Stimulated activated CD8-positive, alpha-beta memory T cell treated with anti-CD3 and anti-CD28 coated beads, Interleukin-12 subunit alpha, Interleukin-12 subunit beta, amount 100 ng/mL, for 1 hour (primary cell): ENCODE measurements around the gene CDH4.

Source experiments
- DNase-seq: peaks from one replicate; pipeline ENCODE4 v3.0.0-alpha.2; 2020; ENCODE audit warnings: low read depth

The CDH4 gene

GRCh38 chr20:61806995-61807394, 554.9 kb downstream of the CDH4 start:
- DNase-seq = no peak

GRCh38 chr20:61807471-61808160, 555.6 kb downstream of the CDH4 start:
- DNase-seq = no peak

GRCh38 chr20:61808447-61808846, 556.4 kb downstream of the CDH4 start:
- DNase-seq = no peak

GRCh38 chr20:61809006-61809770, 557.1 kb downstream of the CDH4 start:
- DNase-seq = no peak

GRCh38 chr20:61810066-61810737, 558.1 kb downstream of the CDH4 start:
- DNase-seq = no peak

- no peak for DNase-seq
These were observed 558.7 kb downstream of the CDH4 start for GRCh38 chr20:61810738-61811135.

GRCh38 chr20:61811166-61811565, 559.1 kb downstream of the CDH4 start:
- DNase-seq = no peak

- DNase-seq = no peak
These were observed 560.2 kb downstream of the CDH4 start for GRCh38 chr20:61812121-61812844.

- DNase-seq = no peak
These were observed 560.9 kb downstream of the CDH4 start for GRCh38 chr20:61812845-61813485.

- no peak for DNase-seq
These were observed 561.7 kb downstream of the CDH4 start for GRCh38 chr20:61813791-61814190.

GRCh38 chr20:61814244-61814643, 562.2 kb downstream of the CDH4 start:
- DNase-seq = no peak

GRCh38 chr20:61814726-61815125, 562.7 kb downstream of the CDH4 start:
- no peak for DNase-seq

- no peak for DNase-seq
These were observed 563.1 kb downstream of the CDH4 start for GRCh38 chr20:61815176-61815575.

GRCh38 chr20:61815678-61816077, 563.6 kb downstream of the CDH4 start:
- DNase-seq = no peak

- DNase-seq = no peak
These were observed 564.8 kb downstream of the CDH4 start for GRCh38 chr20:61816606-61817460.

GRCh38 chr20:61817575-61817974, 565.5 kb downstream of the CDH4 start:
- no peak for DNase-seq

- DNase-seq = no peak
These were observed 566.9 kb downstream of the CDH4 start for GRCh38 chr20:61818746-61819573.

GRCh38 chr20:61819574-61819846, 567.4 kb downstream of the CDH4 start:
- DNase-seq = no peak

GRCh38 chr20:61819921-61820825, 568.1 kb downstream of the CDH4 start:
- DNase-seq = no peak
